Suppressor macrophage treated with lipopolysaccharide for 4 hours (primary cell): Measurements from ENCODE around the gene ECHDC3.
A peak's percentile ranks its signal among the peaks of the same experiment; 100 is the strongest.

Experiments
- DNase-seq: peaks from one replicate; pipeline ENCODE4 v3.0.0-alpha.2; 2020

The ECHDC3 gene

GRCh38 chr10:11754173-11754572 is 12.0 kb downstream of the ECHDC3 start:
- DNase-seq = no peak

- DNase-seq = no peak
These were observed 12.4 kb downstream of the ECHDC3 start for GRCh38 chr10:11754620-11755019.

DNA sequence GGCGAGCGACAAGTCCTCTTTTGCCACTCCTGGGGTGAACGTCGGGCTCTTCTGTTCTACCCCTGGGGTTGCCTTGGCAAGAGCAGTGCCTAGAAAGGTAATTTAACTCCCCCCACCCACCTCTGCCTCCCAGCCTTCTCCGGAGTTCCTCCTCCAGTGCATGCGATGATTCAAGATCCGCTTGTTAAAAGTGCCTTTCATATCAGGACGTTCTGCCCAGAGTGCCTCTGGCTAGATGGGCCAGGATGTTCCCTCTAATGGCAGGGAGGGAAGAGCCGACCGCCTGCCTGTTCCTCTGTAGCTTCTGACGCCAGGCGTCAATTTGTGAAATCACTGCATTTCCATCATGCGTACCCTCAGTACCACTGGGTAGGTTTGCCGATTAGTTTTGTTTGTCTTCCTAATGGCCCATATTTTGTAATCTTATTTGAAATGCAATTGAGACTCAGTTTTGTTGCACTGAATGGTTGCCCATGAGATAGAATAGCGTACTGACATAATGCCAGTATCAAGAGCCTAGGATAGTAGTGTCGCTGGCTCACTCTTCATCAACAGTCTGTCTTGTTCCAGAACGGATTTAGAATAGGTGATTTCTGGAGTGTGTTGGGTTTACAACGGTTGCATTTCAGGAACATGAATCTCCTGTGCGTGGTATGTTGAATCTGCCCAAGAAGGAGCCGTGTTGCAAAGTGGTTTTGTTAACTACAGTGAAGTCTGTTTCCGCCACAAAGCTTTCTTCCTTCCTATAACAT is 13.5 kb downstream of the ECHDC3 start:
- no peak for DNase-seq

GRCh38 chr10:11756766-11757315 is 14.7 kb downstream of the ECHDC3 start:
- no peak for DNase-seq

GRCh38 chr10:11757454-11757820 is 15.3 kb downstream of the ECHDC3 start:
- DNase-seq = no peak

- DNase-seq = peak; percentile 82
These were observed 15.8 kb downstream of the ECHDC3 start for GRCh38 chr10:11757821-11758463.

DNA sequence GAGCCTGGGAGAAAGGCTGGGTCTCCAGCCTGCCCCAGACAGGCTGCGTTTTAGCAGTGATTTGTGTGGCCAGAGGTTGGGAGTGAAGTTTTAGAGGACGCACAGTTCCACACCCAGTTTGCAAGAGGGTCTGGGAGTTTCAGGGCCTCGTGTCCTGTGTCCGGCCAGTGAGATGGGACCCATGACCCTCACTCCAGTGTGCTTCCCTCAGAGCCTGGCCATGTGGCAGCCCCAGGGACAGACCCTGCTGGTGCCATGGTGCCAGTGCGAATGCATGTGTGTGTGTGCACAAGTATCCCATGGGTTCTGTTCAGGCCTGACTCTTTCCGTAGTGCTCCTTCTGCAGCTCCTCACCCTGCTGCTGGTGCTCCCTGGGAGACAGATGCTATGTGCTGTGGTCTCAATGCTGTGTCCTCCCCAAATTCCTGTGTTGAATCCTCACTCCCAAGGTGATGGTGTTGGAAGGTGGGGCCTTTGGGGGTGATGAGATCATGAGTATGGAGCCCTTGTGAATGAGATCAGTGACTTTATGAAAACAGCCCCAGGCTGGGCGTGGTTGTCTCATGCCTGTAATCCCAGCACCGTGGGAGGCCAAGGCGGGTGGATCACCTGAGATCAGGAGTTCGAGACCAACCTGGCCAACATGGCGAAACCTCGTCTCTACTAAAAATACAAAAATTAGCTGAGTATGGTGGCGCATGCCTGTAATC is 16.5 kb downstream of the ECHDC3 start:
- no peak for DNase-seq

DNA sequence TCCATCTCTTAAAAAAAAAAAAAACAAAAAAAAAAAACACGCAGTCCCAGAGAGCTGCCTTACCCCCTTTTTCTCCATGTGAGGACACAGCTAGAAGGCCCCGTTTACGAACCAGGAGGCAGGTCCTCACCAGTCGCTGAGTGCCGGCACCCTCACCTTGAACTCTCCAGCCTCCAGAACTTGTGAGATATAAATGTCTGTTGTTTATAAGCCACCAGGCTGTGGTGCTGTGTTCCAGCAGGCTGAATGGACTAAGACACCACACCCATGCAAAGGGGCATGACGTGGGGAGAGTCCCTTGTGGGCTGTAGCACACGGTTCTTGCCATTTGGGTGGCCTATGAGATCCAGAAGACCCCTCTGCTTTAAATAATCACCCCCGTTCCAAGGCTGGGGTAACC is 17.2 kb downstream of the ECHDC3 start:
- no peak for DNase-seq

- no peak for DNase-seq
These were observed 18.0 kb downstream of the ECHDC3 start for GRCh38 chr10:11760151-11760550.

- no peak for DNase-seq
These were observed 18.7 kb downstream of the ECHDC3 start for GRCh38 chr10:11760861-11761260.

- DNase-seq = no peak
These were observed 19.2 kb downstream of the ECHDC3 start for GRCh38 chr10:11761431-11761830.

DNA sequence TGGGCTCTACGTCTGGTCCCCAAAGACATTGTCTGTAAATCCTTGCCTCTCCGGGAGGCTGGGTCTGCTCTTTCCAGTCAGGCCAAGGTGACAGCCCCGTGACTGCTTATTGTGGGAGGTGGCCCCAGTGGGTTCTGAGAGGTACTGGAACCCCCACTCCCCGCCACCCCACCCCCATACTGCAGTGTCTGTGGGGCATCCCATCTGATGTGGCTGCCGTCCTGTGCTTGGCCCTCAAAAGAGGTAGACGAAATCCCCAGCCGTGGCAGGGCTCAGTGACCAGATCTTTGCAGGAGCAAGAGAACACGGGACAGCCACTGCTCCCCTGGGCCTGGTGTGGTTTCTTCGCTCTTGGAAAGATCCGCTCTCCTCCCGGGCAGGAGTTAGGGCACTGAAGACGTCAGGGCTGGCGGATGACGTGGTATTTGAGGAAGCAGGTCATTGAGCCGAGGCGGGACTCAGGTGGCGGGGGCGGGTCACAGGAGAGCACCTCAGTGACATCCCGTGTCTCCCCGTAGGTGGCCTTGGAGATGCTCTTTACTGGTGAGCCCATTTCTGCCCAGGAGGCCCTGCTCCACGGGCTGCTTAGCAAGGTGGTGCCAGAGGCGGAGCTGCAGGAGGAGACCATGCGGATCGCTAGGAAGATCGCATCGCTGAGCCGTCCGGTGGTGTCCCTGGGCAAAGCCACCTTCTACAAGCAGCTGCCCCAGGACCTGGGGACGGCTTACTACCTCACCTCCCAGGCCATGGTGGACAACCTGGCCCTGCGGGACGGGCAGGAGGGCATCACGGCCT is 20.7 kb downstream of the ECHDC3 start:
- no peak for DNase-seq

DNA sequence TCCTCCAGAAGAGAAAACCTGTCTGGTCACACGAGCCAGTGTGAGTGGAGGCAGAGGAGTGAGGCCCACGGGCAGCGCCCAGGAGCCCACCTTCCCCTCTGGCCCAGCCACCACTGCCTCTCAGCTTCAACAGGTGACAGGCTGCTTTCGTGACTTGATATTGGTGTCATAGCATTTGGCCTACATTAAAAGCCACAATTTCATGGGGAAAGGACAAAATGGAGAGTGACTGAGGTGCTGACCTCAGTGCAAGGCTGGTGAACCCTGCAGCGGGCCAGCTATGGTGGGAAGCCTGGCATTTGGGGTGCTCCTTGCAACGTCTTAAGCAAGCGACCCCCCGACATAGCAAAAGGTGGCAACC is 21.3 kb downstream of the ECHDC3 start:
- no peak for DNase-seq

- no peak for DNase-seq
These were observed 23.0 kb downstream of the ECHDC3 start for GRCh38 chr10:11765141-11765540.

DNA sequence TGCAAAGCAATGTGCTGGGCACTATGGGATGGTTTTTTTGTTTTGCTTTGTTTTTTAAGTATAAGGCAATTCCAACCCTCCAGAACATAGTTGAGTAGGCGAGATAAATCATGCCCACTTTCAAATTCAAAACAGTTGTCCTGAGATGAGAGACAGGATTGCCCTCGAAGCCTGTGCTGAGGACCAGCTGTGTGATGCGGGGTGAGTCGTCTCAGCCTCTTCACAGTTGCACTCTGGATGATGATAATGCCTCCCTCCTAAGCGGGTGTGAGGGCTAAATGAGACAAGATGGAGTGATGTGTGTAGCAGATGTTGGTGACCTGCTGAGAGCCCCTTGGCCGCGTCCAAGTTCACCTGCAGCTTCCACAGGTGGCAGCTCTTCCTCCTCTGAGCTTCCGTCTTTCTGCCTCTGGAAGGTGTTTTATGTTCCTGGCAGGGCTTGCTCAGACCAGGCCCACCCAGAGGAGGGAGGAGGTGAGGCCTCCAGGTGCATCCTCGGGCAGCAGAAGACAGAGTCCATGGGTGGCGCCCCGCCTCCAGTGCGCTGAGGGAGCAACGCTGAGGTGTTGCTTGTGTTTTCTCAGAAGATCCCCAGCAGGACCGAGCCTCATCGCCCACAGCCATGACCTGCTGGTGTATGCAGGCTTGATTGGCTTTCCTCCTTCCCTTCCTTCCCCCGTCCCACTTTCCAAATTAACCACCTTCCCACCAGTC is 30.6 kb downstream of the ECHDC3 start:
- no peak for DNase-seq

DNA sequence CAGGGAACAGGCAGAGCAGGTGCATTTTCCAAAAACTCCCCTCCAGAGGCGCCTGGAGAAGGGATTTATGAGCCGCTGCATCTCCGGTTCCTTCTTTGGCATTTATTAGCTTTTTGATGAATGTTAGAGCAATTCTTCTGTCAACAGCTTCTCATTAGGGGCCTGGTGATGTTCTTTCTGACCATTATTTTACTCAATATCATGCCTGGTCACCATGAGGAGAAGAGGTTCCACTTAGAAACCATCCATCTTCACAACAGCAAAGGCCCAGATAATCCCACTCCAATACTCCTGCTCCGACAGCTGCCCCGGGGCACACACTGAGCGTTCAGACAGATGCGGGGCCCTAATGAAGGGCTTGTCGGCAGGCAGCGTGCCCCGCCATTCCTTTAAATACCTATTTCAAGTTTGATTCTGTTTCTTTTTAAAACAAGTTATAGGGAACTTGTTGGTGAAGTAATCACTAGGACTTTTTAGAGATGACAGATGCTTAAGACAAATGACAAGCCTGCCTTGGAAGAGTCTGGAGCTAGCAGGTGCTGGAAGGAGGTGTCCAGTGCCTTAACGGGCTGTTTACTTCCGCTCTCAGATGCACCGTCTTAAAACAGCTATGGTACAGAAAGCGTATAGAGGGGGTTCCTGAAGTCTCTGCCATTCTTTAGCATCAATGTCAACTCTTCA is 31.7 kb downstream of the ECHDC3 start:
- no peak for DNase-seq

GRCh38 chr10:11775412-11775811 is 33.2 kb downstream of the ECHDC3 start:
- DNase-seq = no peak

DNA sequence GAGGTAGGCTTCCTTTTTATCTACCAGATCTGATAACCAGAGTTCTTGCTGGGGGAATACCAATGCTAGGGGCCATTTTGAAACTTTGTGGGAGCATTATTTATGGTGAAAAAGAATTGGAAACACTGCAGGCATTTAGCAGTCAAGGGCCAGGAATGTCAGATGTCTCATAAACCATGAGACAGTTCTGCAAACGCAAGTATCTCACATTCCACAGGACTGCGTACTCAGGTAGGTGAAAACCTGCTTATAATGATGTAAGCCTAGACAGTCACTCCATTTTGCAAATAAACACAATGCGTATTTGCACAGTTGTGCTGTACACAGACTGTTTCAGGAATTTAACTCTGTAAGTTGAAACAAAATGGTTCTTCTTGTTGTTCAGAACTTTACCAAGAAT is 33.9 kb downstream of the ECHDC3 start:
- no peak for DNase-seq

GRCh38 chr10:11781114-11781513 is 38.9 kb downstream of the ECHDC3 start:
- no peak for DNase-seq

GRCh38 chr10:11782793-11783557 is 40.8 kb downstream of the ECHDC3 start:
- DNase-seq = peak; percentile 81

DNA sequence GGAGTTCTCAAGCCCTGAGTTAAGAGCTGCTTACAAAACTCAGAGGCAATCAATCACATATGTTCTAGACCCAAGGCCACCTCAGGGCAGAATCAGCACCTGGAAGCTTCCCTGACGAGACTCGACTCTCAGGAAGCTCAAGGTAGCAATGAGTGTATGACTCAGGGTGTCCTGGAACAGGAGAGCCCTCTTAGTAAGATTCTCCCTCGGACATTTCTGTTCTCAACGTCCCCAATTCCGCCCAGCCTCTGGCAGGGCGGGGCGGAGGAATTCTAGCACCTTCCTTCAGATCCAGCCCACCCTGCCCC is 41.3 kb downstream of the ECHDC3 start:
- DNase-seq = no peak
